GM20000 (cell line): ENCODE data around the gene IRX6.

Experiments
- DNase-seq: peaks from one replicate; pipeline ENCODE4 v3.0.0; 2012; ENCODE audit warnings: low spot score
- CTCF ChIP-seq: IDR thresholded peaks from 2 replicates; pipeline ENCODE4 v1.5.1; 2012; ENCODE audit warnings: mild to moderate bottlenecking, control low read depth; ENCODE audit errors: extremely low read depth, missing control alignments

The IRX6 gene

GRCh38 chr16:55367301-55367811, 43.4 kb downstream of the IRX6 start:
- no peak for DNase-seq
- no peak for TF ChIP-seq CTCF

- no peak for DNase-seq
- TF ChIP-seq CTCF = no peak
Measured at GRCh38 chr16:55367866-55368603, 44.0 kb downstream of the IRX6 start.

GRCh38 chr16:55369151-55369550, 45.1 kb downstream of the IRX6 start:
- no peak for DNase-seq
- no peak for TF ChIP-seq CTCF

GRCh38 chr16:55370762-55371482, 46.9 kb downstream of the IRX6 start:
- peak; percentile 9 for TF ChIP-seq CTCF
- DNase-seq = peak; percentile 12

GRCh38 chr16:55372792-55373488, 48.9 kb downstream of the IRX6 start:
- DNase-seq = no peak
- no peak for TF ChIP-seq CTCF

- no peak for DNase-seq
- no peak for TF ChIP-seq CTCF
Measured at GRCh38 chr16:55373489-55373832, 49.5 kb downstream of the IRX6 start.

GRCh38 chr16:55376045-55376444, 52.0 kb downstream of the IRX6 start:
- TF ChIP-seq CTCF = no peak
- DNase-seq = no peak
